ENCODE measurements around the gene MISP. TPM values are rescaled to one million over a fixed set of nuclear protein-coding genes. Genes with fewer than 3 reads are reported as not detected.

MISP gene
- total RNA-seq, 1 donor from 2014 or later: not detected

- intact Hi-C loops (cut with micrococcal nuclease): no loop called here
- ATAC-seq (no peak), DNase-seq (no peak)
Measured at GRCh38 chr19:802498-803098, 51.7 kb downstream of the MISP start.

- DNase-seq (no peak), ATAC-seq (no peak)
- intact Hi-C loops (cut with micrococcal nuclease): no loop called here
Measured at GRCh38 chr19:803099-803561, 52.2 kb downstream of the MISP start.

GRCh38 chr19:803686-804418 lies 52.9 kb downstream of the MISP start:
- DNase-seq (no peak), ATAC-seq (no peak)
- intact Hi-C loops (cut with micrococcal nuclease): no loop called here

- no peak for DNase-seq
- intact Hi-C loops (cut with micrococcal nuclease): no loop called here
Measured at GRCh38 chr19:804419-805165, 53.7 kb downstream of the MISP start.

GRCh38 chr19:805166-805551 lies 54.2 kb downstream of the MISP start:
- DNase-seq: no peak
- intact Hi-C loops (cut with micrococcal nuclease): no loop called here
- no peak for ATAC-seq

More at GRCh38 chr19:804419-805165, 53.7 kb downstream of the MISP start:
- no peak for ATAC-seq

GRCh38 chr19:805600-806550 lies 55.0 kb downstream of the MISP start:
- intact Hi-C loops (cut with micrococcal nuclease): no loop called here
- ATAC-seq: no peak

GRCh38 chr19:806815-807421 lies 56.0 kb downstream of the MISP start:
- intact Hi-C loops (cut with micrococcal nuclease): no loop called here
- ATAC-seq: no peak
- DNase-seq: no peak

More at GRCh38 chr19:805600-806550, 55.0 kb downstream of the MISP start:
- peak; percentile 34 for DNase-seq

- no peak for ATAC-seq
- intact Hi-C loops (cut with micrococcal nuclease): no loop called here
- no peak for DNase-seq
Measured at GRCh38 chr19:807627-808422, 56.9 kb downstream of the MISP start.

- ATAC-seq (no peak), DNase-seq (no peak)
- intact Hi-C loops (cut with micrococcal nuclease): no loop called here
Measured at GRCh38 chr19:808423-808775, 57.5 kb downstream of the MISP start.

GRCh38 chr19:810077-810855 lies 59.4 kb downstream of the MISP start:
- ATAC-seq (no peak), DNase-seq (peak; percentile 35)
- intact Hi-C loops (cut with micrococcal nuclease): no loop called here

GRCh38 chr19:810883-811489 lies 60.1 kb downstream of the MISP start:
- no peak for DNase-seq
- intact Hi-C loops (cut with micrococcal nuclease): no loop called here
- no peak for ATAC-seq

GRCh38 chr19:811506-812048 lies 60.7 kb downstream of the MISP start:
- DNase-seq (no peak), ATAC-seq (no peak)
- intact Hi-C loops (cut with micrococcal nuclease): no loop called here

- ATAC-seq (no peak), DNase-seq (no peak)
- intact Hi-C loops (cut with micrococcal nuclease): no loop called here
Measured at GRCh38 chr19:812049-812746, 61.3 kb downstream of the MISP start.

- intact Hi-C loops (cut with micrococcal nuclease): no loop called here
- ATAC-seq (no peak), DNase-seq (no peak)
Measured at GRCh38 chr19:812747-813218, 61.9 kb downstream of the MISP start.

- intact Hi-C loops (cut with micrococcal nuclease): no loop called here
- DNase-seq (no peak), ATAC-seq (peak; percentile 5)
Measured at GRCh38 chr19:813219-814151, 62.6 kb downstream of the MISP start.
